HG03108 (cell line): Measurements from ENCODE around the gene REN.

Experiments
- ATAC-seq: cut with Tn5 transposase; IDR thresholded peaks from one replicate; pipeline ENCODE4 v1.9.1; 2021; ENCODE audit warnings: moderate library complexity; ENCODE audit not compliant: unreplicated experiment

REN gene

DNA sequence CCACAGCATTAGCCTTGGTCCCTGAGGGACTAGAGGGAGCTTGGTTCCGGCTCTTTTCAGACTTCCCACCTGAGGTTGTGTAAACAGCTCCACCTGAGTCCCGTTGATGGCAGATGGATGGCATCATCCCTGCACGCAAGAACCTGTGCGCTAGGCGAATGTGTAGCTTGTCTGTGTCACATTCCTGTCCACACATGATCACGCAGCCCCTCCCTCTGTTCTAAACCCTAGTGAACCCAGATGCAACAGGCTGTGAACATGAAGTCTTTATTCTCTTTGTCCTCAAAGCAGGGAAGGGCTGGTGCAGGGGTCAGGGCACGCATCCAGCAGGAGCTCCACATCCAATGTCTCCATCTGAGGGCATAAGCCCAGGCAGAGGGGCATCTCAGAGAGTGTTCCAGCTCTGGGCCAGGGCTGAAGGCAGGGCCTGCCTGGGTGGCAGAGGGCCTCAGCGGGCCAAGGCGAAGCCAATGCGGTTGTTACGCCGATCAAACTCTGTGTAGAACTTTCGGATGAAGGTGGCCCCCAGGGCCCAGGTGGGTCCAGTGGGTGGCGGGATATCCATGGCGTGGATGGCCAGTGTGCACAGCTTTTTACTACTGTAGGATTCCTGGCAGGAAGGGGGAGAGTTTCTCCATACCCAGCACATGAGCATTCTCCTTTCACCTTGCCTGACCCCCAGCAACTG lies 11.4 kb downstream of the REN start:
- no peak for ATAC-seq

- no peak for ATAC-seq
These were observed 12.5 kb downstream of the REN start for GRCh38 chr1:204153667-204154066.

DNA sequence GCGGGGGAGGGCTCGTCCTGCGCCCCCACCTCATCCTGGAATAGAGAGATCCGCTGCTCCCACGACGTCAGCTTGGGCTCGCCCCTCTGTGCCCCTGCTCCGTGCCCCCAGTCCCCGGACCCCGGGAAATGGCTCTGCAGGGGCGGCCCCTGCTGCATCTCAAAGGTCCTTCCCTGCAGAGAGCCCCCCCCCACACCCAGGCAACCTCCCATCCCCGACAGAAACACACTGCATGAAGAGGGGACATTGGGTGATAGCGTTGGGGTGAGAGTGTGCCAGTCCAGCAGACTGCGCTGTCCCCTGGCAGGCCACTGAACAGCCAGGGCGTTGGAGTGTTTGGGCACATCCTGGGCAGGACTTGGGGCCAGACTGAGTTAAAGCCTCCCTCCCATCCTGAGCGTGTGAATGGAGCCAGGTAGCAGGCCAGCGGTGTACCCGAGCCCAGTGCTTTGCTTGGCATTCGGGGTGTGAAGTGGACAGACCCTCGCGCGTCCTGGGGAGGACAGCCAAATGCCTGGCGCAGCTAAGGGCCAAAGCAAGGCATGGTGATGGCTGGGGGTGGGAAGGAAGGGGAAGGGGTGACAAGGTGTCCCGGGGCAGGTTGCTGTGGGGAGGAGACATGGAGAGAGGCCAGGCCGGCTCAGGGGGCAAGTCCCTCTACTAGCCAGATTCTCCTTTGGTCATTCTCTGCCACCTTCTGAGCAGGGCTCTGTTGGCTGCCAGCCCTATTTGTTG lies 13.7 kb downstream of the REN start:
- no peak for ATAC-seq

DNA sequence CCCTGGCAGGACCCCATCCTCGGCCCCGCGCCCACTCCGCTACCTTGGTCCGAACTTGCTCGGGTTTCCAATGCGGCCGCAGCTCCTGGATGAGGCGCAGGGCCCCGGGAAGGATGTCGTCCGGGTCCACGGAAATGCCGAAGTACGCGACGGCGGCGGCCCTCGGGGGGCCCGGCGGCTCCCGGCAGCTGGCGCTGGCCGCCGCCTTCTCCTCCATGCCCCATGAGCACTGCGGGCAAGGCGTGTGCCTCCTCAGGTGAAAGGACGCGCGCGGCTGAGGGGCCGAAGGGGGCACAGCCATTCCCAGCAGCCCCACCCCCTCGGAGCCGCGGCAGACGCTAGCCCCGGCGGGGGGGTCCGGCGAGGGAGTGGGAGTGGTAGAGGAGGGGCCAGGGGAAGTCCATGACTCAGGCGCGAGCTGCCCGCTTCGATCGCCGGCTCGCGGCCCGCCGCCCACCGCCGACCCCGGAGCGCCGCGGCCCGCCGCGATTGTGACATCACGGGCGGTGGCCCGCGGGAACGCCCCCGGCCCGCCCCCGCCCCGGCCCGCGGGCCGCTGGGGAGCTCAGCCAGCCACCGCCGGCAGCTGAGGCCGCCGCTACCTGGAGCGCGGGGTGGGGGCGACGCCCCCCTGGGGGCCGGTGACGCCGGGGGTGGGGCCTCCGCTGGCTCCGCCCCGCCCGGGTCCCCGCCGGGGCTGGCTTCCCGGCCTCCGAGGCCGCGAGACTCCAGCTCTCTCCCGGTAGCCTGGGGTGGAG lies 14.4 kb downstream of the REN start, which contains the start of gene ETNK2:
Gene ETNK2, minus strand, starts transcription at position 493 of the 758 bp plus-strand sequence. Its CDS starts 192 bp downstream, at position 301.
- no peak for ATAC-seq

- ATAC-seq = no peak
These were observed 15.2 kb downstream of the REN start for GRCh38 chr1:204150702-204151551.

DNA sequence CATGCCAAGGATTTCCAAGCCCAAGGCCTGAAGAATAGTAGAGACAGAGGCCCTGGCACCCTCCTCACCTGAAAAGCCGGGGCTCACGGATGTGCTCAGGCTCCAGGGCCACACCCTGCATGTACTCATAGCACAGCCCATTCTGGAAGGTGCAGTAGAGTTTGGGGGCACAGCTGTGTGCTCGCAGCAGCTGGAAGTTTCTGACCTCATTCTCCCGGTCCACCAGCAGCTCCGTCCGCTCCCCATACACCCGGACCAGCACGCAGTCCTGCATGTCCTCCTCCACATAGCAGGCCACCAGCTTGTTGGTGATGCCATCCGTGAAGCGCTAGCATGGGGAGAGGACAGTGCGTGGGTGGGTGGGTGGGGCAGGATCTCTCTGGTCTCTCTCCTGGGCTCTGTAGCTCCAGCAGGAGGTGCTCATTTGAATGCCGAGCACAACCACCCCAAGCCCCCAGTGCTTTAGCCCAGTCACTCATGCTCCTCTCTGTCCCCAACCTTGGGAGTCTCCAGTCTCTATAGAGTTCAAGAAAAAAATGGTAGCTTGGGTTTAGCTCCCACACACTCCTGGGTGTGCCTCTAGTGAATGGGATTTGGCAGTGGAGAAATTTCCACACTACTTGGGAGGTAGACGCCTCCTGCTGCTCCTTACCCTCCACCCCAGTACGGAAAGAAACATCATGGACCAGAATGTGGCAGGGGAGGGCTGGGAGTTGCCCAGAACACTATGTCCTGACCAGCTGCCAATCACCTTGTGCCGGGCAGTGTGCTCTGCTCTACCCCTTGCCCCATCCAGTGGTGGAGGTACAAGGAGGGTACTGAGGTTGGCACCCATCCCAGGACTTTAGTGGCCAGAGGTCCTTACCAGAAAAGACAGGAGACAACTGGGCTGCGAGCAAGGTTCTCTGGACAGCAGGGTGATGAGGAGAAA lies 16.2 kb downstream of the REN start:
- ATAC-seq = no peak

DNA sequence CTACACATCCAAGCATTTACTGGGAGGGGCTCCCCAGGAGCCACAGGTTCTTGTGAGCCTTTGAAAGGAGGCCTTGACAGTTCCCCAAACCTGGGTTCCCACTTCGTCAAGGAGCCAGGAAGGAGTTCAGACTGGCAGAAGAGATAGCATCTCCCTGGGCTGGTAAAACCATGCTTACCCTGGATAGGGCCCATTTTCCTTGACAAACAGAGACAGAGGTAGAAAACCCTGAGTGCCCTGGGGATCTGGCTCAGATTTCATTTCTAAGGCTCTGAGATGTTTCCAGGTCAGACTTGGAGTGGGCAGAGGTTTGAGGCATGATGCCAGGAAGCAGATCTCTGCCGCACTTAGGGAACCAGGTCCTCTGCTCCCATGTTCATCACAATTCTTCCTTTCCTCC lies 17.0 kb downstream of the REN start:
- ATAC-seq = no peak

- ATAC-seq = no peak
These were observed 18.4 kb downstream of the REN start for GRCh38 chr1:204147406-204148383.

DNA sequence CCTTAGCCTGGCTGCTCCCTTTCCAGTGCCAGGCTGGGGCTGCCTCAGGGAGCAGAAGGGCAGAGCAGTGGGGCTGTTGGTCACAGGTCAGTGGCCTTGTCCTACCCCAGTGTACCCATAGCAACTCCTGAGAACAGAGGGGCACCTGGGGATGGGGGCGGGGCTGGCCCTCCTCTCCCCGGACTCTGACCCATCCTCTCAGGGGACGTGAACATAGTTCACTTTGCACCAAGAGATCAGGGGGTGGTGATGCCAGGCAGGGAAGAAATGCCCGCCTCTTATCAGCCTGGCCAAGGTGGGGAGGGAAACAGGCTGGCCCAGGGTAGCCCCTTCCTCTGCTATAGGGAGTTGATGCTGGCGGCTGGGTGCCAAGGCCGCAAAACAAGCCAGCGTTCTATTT lies 19.2 kb downstream of the REN start:
- ATAC-seq = no peak

GRCh38 chr1:204146309-204146708 lies 19.8 kb downstream of the REN start:
- ATAC-seq = no peak

DNA sequence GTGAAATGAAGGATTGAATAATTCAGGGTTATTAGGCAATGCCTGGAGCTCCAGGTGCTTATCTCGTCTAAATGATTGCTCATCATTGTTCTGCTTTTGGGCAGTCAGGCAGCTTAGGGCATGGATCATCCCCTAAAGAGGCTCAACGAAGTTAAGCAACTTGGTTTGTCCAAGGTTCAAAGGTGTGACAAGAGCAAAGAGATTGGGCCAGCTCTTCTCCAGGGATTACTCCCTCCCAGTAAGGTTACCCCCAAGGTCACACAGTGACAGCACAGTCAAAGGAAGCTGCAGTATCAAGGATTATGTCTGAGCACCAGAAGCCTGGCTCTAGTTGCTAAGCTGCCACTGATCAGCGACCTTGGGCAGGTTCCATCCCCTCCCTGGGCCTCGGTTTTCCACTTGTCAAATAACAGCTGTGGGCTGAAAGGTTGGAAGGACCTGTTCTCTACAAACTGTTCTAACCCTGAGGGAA lies 21.1 kb downstream of the REN start:
- ATAC-seq = no peak

DNA sequence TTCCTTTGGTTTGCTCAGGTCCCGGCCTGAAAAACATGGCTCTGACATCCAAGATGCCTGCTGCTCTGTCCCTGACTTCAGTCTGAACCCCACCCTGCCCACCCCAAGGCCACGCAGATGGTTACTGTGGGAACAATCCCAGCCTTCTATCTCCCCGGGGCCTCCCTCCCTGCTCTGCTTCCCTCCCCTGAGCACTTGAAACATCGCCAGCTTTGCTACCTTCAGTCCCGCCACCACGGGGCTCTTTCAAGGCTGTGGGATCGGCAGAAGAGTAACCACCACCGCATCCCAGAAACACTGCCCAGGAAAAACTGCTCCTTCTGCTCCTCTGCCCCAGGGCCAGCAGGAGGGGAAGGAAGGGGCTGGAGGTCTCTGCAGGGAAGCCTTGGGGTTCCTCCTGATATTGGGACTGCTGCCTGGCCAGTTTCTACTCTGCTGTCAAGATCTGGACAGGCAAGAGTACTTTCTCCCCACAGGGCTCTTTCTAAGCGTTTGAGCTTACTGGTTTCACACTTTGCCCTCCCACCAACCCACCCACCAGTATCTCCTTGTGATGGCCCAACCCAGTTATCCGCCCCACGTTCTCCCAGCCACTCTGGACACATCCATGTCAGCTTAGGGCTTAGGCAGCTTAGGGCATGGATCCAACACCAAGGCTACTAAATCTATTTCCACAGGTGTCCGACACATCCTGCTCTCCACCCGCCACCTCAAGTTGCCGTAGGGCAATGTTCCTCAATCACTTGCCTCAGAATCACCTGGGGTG lies 22.7 kb downstream of the REN start:
- ATAC-seq = no peak

- ATAC-seq = no peak
These were observed 23.8 kb downstream of the REN start for GRCh38 chr1:204142032-204142974.

DNA sequence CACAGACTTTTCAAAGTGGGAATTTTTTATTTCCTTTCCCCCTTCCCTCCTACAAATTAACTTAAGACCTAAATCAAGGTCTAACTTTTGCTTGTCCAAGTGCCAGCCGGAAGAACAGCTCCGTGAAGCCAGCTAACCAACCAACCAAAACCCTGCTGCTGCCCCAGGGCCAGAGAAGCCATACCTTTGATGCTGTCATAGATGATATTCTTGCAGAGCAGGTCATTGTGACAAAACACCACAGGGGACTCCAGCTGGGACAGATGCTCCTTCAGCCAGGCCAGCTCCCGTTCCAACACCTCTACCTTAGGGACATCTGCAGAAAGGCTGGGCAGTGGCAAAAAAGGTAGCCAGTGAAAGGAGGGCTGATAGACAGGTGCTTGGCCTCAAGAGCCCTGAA lies 25.0 kb downstream of the REN start:
- ATAC-seq = no peak

DNA sequence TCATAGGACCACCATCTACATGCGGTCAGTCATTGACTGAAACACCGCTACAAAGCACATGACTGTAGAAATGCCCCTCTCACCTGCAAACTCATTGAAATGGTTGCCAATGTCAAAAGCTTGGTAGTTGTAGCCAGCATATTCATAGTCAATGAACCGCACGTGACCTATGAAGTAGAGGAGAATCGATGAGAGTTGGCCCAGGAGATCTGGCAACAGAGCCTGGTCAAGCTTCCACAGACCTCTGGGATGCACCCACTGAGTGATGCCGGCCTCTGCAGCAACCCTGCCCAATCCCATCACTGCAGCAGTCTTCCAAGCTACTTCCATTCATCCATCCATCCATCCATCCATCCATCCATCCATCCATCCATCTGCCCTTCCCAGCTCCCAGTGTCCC lies 26.2 kb downstream of the REN start:
- no peak for ATAC-seq

- no peak for ATAC-seq
These were observed 27.0 kb downstream of the REN start for GRCh38 chr1:204139088-204139487.

DNA sequence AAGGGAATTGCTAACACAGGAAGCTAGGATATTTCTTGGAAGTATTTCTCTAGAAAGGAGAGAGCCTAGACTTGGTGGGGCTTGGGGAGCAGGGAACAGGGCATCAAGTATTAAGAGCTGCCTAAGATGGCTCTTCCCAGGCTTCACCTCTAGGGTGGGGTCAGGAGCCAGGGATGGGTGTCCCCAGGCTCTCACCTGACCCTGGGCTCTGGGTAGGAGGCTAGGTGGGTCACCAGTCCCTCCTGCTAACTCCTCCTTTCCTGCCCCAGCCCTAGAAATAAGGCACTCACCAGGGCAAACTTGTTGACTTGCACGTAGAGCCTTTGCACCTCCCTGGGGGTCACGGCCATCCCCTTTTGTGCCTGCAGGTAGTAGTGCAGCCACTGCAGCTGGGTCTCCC lies 29.3 kb downstream of the REN start:
- no peak for ATAC-seq
